Trophoblast cell (in vitro differentiated cells and primary cell): Measurements from ENCODE around the gene FAM20C.

Source experiments
- DNase-seq, 2 donors: peaks; one replicate each; pipeline ENCODE4 v3.0.0-alpha.2; 2016
- H2AFZ ChIP-seq: 2 replicates; pipeline ENCODE4 v1.6.1; 2013; ENCODE audit warnings: low read length, moderate library complexity, mild to moderate bottlenecking; ENCODE audit not compliant: insufficient read depth, poor library complexity
- H2AK5ac ChIP-seq: 2 replicates; pipeline ENCODE4 v1.6.1; 2013; ENCODE audit warnings: mild to moderate bottlenecking, low read length
- H2BK120ac ChIP-seq: 2 replicates; pipeline ENCODE4 v1.6.1; 2013; ENCODE audit warnings: low read length, mild to moderate bottlenecking, moderate library complexity; ENCODE audit not compliant: insufficient read depth, poor library complexity
- H2BK12ac ChIP-seq: 2 replicates; pipeline ENCODE4 v1.6.1; 2013; ENCODE audit warnings: mild to moderate bottlenecking, low read length, moderate library complexity
- H2BK5ac ChIP-seq: 2 replicates; pipeline ENCODE4 v1.6.1; 2013; ENCODE audit warnings: low read length, low read depth, moderate library complexity, mild to moderate bottlenecking; ENCODE audit not compliant: poor library complexity
- H3K14ac ChIP-seq: 2 replicates; pipeline ENCODE4 v1.6.1; 2013; ENCODE audit warnings: mild to moderate bottlenecking, low read length
- H3K18ac ChIP-seq: 2 replicates; pipeline ENCODE4 v1.6.1; 2013; ENCODE audit warnings: mild to moderate bottlenecking, low read length
- H3K23ac ChIP-seq: 2 replicates; pipeline ENCODE4 v1.6.1; 2013; ENCODE audit warnings: low read length
- H3K27ac ChIP-seq: 2 replicates; pipeline ENCODE4 v1.5.1; 2013; ENCODE audit warnings: low read depth, mild to moderate bottlenecking, inconsistent platforms, low read length, moderate library complexity
- H3K27me3 ChIP-seq: 2 replicates; pipeline ENCODE4 v1.6.1; 2013; ENCODE audit warnings: inconsistent platforms, mild to moderate bottlenecking, low read length, moderate library complexity; ENCODE audit not compliant: insufficient read depth
- H3K36me3 ChIP-seq, 2 experiments: 1 replicate in 1 of 2; 2 replicates in 1 of 2; pipeline ENCODE4 v1.6.1; 2013; ENCODE audit warnings: low read length in 2 of 2, mild to moderate bottlenecking in 2 of 2, moderate library complexity in 1 of 2; ENCODE audit not compliant: insufficient read depth in 2 of 2, control insufficient read depth in 1 of 2
- H3K4ac ChIP-seq: 2 replicates; pipeline ENCODE4 v1.6.1; 2013; ENCODE audit warnings: low read depth, mild to moderate bottlenecking, low read length, moderate library complexity
- H3K4me1 ChIP-seq, 2 experiments: 1 replicate in 1 of 2; 2 replicates in 1 of 2; pipeline ENCODE4 v1.6.1; 2013; ENCODE audit warnings: low read length in 2 of 2, mild to moderate bottlenecking in 2 of 2, moderate library complexity in 1 of 2; ENCODE audit not compliant: insufficient read depth in 2 of 2, control insufficient read depth in 1 of 2
- H3K4me2 ChIP-seq: 2 replicates; pipeline ENCODE4 v1.6.1; 2013; ENCODE audit warnings: inconsistent platforms, mild to moderate bottlenecking, low read length, moderate library complexity
- H3K4me3 ChIP-seq: 2 replicates; pipeline ENCODE4 v1.5.1; 2013; ENCODE audit warnings: mild to moderate bottlenecking, low read depth, low read length, inconsistent platforms
- H3K79me1 ChIP-seq: one replicate; pipeline ENCODE4 v1.6.1; 2013; ENCODE audit warnings: low read length
- H3K79me2 ChIP-seq: 2 replicates; pipeline ENCODE4 v1.6.1; 2013; ENCODE audit warnings: low read length, mild to moderate bottlenecking; ENCODE audit not compliant: control insufficient read depth, insufficient read depth, poor library complexity
- H3K9ac ChIP-seq: 2 replicates; pipeline ENCODE4 v1.6.1; 2013; ENCODE audit warnings: mild to moderate bottlenecking, low read length
- H3K9me3 ChIP-seq: 2 replicates; pipeline ENCODE4 v1.6.1; 2013; ENCODE audit warnings: low read depth, mild to moderate bottlenecking, control low read depth, inconsistent platforms, low read length; ENCODE audit not compliant: insufficient read depth
- H4K12ac ChIP-seq: 2 replicates; pipeline ENCODE4 v1.6.1; 2013; ENCODE audit warnings: low read depth, mild to moderate bottlenecking, low read length, moderate library complexity
- H4K8ac ChIP-seq: 2 replicates; pipeline ENCODE4 v1.6.1; 2013; ENCODE audit warnings: low read depth, mild to moderate bottlenecking, low read length, moderate library complexity
- H4K91ac ChIP-seq: one replicate; pipeline ENCODE4 v1.6.1; 2013; ENCODE audit warnings: low read depth, mild to moderate bottlenecking, low read length, moderate library complexity
- WGBS: extraction: QIAGEN DNeasy Blood & Tissue Kit; methylation state at CpG from one replicate; pipeline ENCODE4 v1.1.7; 2013; ENCODE audit warnings: missing lambda C conversion rate; ENCODE audit not compliant: insufficient read length, insufficient coverage; ENCODE audit errors: extremely low coverage; 5-methylcytosine and 5-hydroxymethylcytosine counted together

The FAM20C gene

GRCh38 chr7:200290-200689 is 7.9 kb downstream of the FAM20C start:
- H2BK12ac ChIP-seq = no peak overlapping the region
- no peak overlapping the region for H3K18ac ChIP-seq
- no peaks in the 10 kb centered on the region for H3K4me1 ChIP-seq
- no peak overlapping the region for H3K4me2 ChIP-seq
- H2AK5ac ChIP-seq = no peak overlapping the region
- H3K79me2 ChIP-seq = no peaks in the 10 kb centered on the region
- no peak overlapping the region for H3K4me3 ChIP-seq
- H2BK5ac ChIP-seq = no peak overlapping the region
- H2BK120ac ChIP-seq = no peak overlapping the region
- no CpG with 5 or more reads among the region's 11 CpGs for WGBS
- no peak overlapping the region for H4K91ac ChIP-seq
- H3K79me1 ChIP-seq = no peaks in the 10 kb centered on the region
- no peak overlapping the region for H3K9ac ChIP-seq
- H3K4ac ChIP-seq = no peak overlapping the region
- H4K8ac ChIP-seq = no peak overlapping the region
- no peak overlapping the region for H2AFZ ChIP-seq
- peaks cover 10% of the 10 kb centered on the region for H3K9me3 ChIP-seq
- no peaks in the 10 kb centered on the region for H3K27me3 ChIP-seq
- H3K27ac ChIP-seq = no peak overlapping the region
- H3K14ac ChIP-seq = no peak overlapping the region
- no peak overlapping the region for H4K12ac ChIP-seq
- DNase-seq = no peak
- no peak overlapping the region for H3K23ac ChIP-seq
- no peaks in the 10 kb centered on the region for H3K36me3 ChIP-seq

- Histone ChIP-seq H3K23ac (no peak overlapping the region), H2BK5ac (no peak overlapping the region), H3K14ac (no peak overlapping the region), H3K79me2 (no peaks in the 10 kb centered on the region), H3K4me3 (no peak overlapping the region), H3K4ac (no peak overlapping the region), H4K8ac (no peak overlapping the region), H3K9ac (no peak overlapping the region), H3K4me1 (no peaks in the 10 kb centered on the region), H3K27me3 (no peaks in the 10 kb centered on the region), H3K36me3 (no peaks in the 10 kb centered on the region), H4K12ac (no peak overlapping the region), H2AFZ (no peak overlapping the region), H2BK12ac (no peak overlapping the region), H3K4me2 (no peak overlapping the region), H3K27ac (no peak overlapping the region), H3K9me3 (peaks cover 10% of the 10 kb centered on the region), H3K79me1 (no peaks in the 10 kb centered on the region), H3K18ac (no peak overlapping the region), H2AK5ac (no peak overlapping the region), H4K91ac (no peak overlapping the region), H2BK120ac (no peak overlapping the region)
- WGBS = no CpG with 5 or more reads among the region's 10 CpGs
- DNase-seq = no peak
These were observed 8.3 kb downstream of the FAM20C start for GRCh38 chr7:200704-201103.

DNA sequence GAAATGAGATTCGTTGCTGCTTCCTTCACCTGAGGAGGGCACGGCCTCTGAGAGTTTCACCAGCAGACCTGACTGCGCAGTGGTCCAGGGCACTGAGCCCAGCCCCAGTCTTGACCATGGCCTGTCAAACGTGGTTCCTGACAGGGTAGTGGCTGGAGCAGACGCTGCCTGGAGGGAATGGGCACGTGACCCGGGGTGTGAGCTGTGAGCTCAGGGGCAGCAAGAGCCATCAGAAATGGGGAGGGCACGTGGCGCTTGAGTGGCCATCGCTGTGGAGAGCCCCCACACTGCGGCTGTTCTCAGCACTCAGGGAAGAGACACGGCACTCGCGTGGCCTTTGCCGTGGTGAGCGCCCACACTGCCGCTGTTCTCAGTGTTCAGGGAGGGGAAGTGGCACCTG is 12.0 kb downstream of the FAM20C start:
- H3K14ac ChIP-seq = no peak overlapping the region
- H2BK5ac ChIP-seq = no peak overlapping the region
- no peak overlapping the region for H3K4ac ChIP-seq
- no peaks in the 10 kb centered on the region for H3K36me3 ChIP-seq
- H2BK120ac ChIP-seq = no peak overlapping the region
- H3K18ac ChIP-seq = no peak overlapping the region
- H4K91ac ChIP-seq = no peak overlapping the region
- no peaks in the 10 kb centered on the region for H3K79me1 ChIP-seq
- no peak overlapping the region for H2BK12ac ChIP-seq
- H4K12ac ChIP-seq = no peak overlapping the region
- peak overlapping the region; percentile 53 for H3K4me3 ChIP-seq
- no peak for DNase-seq
- H2AFZ ChIP-seq = no peak overlapping the region
- no peak overlapping the region for H3K27ac ChIP-seq
- no peaks in the 10 kb centered on the region for H3K4me1 ChIP-seq
- peaks cover 11% of the 10 kb centered on the region for H3K9me3 ChIP-seq
- H3K9ac ChIP-seq = no peak overlapping the region
- no peak overlapping the region for H3K23ac ChIP-seq
- H4K8ac ChIP-seq = no peak overlapping the region
- WGBS = no CpG with 5 or more reads among the region's 17 CpGs
- H3K4me2 ChIP-seq = no peak overlapping the region
- no peaks in the 10 kb centered on the region for H3K79me2 ChIP-seq
- no peak overlapping the region for H2AK5ac ChIP-seq
- H3K27me3 ChIP-seq = no peaks in the 10 kb centered on the region

DNA sequence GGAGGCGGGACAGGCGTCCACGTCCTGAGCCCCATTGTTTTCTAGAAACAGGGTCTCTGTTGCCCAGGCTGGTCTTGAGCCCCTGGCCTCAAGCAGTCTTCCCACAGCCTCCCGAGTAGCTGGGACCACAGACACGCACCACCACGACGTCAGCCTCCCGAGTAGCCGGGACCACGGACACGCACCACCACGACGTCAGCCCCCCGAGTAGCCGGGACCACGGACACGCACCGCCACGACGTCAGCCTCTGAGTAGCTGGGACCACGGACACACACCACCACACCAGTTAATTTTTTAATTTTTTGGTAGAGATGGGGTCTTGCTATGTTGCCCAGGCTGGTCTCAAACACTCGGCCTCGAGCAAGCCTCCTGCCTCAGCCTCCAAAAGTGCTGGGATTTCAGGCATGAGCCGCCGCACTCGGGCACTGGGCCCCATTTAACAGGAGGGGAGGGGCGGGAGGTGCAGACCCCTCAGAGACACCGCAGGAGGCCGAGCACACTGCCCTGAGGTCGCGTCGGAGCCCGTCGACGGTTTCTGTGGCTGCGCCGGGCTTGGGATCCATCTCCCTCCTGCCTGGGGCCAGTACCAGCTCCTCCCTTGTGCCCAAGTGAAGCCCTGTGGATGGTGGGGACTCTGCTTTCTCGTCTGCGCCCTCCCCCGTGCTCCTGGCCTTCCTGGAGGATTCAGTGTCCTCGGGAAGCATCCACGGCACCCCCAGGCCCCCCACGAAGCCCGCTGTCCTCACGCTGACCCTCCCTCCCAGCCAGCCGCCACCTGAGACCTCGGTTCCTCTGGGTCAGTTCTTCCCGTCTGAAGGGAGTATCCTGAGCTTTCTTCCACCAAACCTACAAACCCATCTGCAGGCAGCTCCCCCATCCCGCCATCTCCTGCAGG is 13.0 kb downstream of the FAM20C start:
- DNase-seq = no peak
- H3K79me2 ChIP-seq = no peaks in the 10 kb centered on the region
- H2BK120ac ChIP-seq = no peak overlapping the region
- no peak overlapping the region for H4K8ac ChIP-seq
- no peak overlapping the region for H3K4me2 ChIP-seq
- H4K12ac ChIP-seq = no peak overlapping the region
- H3K4ac ChIP-seq = no peak overlapping the region
- no peak overlapping the region for H3K9ac ChIP-seq
- no peak overlapping the region for H2BK12ac ChIP-seq
- H3K23ac ChIP-seq = no peak overlapping the region
- H3K18ac ChIP-seq = no peak overlapping the region
- no peak overlapping the region for H2AFZ ChIP-seq
- H2AK5ac ChIP-seq = no peak overlapping the region
- no peaks in the 10 kb centered on the region for H3K4me1 ChIP-seq
- H4K91ac ChIP-seq = no peak overlapping the region
- H2BK5ac ChIP-seq = no peak overlapping the region
- H3K27ac ChIP-seq = no peak overlapping the region
- H3K36me3 ChIP-seq = no peaks in the 10 kb centered on the region
- no CpG with 5 or more reads among the region's 49 CpGs for WGBS
- no peak overlapping the region for H3K4me3 ChIP-seq
- no peaks in the 10 kb centered on the region for H3K79me1 ChIP-seq
- peaks cover 11% of the 10 kb centered on the region for H3K9me3 ChIP-seq
- no peaks in the 10 kb centered on the region for H3K27me3 ChIP-seq
- no peak overlapping the region for H3K14ac ChIP-seq
